Epidermal melanocyte (primary cell): ENCODE results near the gene BCL2L12.
A peak's percentile ranks its signal among the peaks of the same experiment; 100 is the strongest.

Experiments
- DNase-seq: peaks from one replicate; pipeline ENCODE4 v3.0.0; 2011; ENCODE audit warnings: low spot score; ENCODE audit not compliant: insufficient read length

The BCL2L12 gene

GRCh38 chr19:49684983-49685553 is 19.3 kb downstream of the BCL2L12 start:
- no peak for DNase-seq

DNA sequence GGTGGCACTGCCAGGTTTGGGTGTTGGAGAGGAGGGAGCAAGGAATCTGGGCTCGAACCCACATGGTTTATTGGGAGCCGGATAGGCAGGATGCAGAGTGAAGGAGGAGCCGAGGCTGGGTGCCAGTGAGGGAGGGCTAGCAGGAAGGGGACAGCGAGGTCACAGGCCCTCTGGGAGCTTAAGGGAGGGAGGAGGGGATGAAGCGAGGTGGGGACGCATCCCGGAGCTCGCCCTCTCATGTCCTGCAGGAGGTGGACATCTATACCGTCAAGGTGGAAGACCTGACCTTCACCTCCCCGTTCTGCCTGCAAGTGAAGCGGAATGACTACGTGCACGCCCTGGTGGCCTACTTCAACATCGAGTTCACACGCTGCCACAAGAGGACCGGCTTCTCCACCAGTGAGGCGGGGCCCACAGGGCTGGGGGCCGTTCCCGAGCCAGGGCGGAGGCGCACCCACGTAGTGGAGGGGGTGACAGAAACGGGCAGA is 20.2 kb downstream of the BCL2L12 start:
- no peak for DNase-seq

- DNase-seq, result no peak
Measured at GRCh38 chr19:49686503-49687088, 20.9 kb downstream of the BCL2L12 start.

- DNase-seq, result no peak
Measured at GRCh38 chr19:49687150-49687549, 21.4 kb downstream of the BCL2L12 start.

- DNase-seq, result no peak
Measured at GRCh38 chr19:49687566-49688316, 22.0 kb downstream of the BCL2L12 start.

DNA sequence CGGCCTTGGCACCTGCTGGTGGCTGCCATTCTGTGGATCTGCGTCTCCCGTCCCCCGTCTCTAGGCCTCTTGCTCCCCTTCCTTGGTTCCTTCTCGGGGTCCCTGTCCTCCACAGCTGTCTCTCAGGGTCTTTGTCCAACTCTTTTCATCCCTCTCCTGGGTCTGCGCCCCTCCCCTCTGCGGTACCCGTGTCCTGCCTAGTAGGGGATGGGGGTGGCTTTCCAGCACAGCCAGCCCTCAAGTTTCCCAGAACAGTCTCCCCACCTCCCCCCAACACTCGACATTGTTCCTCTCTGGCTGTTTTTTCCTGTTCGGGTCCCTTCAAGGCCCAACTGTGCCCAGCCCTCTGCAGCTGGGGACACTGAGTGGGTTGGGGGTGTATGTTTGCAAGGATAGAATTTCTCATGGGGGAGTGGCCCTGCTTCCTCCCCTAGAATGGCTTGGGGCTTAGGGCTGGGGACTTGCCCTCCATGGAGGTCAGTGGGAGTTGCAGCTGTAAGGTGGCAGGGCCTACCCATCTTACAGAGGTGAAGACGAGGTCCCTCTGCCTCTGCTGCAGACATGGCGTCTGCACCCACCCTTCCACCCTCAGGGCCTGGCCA is 22.9 kb downstream of the BCL2L12 start:
- DNase-seq, result no peak

DNA sequence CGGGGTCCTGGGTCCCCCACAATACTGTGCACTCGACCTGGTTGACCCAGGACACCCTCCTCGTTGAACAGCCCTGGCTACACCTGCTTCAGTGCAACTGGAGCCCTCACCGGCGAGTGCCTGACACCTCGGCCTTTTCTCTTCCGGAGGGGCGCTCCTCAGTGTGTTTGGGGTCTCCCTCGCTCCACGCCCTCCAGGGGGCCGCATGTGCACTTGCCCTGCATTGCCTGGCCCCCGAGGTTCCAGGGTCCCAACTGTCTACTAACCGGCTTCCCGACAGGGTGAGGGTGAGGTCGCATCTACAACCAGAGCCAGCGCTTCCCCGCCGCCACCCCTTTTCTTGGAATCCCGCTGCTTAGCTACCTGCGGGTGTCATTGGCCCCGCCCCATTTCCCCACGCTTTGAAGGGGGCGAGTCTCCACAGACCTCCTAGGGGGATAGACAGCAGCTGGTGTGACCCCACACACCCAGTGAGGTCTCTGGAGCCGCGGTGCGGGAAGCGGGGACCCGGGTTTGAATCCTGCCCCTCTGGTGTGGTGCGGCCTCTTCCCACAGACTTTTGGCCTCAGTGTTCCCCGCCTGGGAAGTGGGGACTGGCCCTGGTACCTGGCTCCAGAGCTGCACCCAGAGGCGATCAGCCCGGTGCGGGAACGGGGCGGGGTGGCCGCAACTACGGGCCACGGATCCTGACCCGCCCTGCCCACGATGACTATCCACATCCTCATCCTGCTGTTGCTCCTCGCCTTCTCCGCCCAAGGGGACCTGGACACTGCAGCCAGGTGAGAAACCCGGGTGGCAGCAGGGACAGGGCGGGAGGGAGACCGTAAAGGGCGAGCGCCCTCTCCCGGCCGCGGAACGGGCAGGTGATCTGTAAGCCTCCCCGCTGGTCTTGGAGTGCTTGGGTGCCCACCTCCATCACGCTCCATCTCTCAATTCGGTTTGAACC is 23.7 kb downstream of the BCL2L12 start, which contains the start of gene ADM5:
Gene ADM5 (plus strand): TSS at position 462 of the 946 bp plus-strand sequence. CDS start 244 bp downstream, at position 706.
- DNase-seq, result no peak

DNA sequence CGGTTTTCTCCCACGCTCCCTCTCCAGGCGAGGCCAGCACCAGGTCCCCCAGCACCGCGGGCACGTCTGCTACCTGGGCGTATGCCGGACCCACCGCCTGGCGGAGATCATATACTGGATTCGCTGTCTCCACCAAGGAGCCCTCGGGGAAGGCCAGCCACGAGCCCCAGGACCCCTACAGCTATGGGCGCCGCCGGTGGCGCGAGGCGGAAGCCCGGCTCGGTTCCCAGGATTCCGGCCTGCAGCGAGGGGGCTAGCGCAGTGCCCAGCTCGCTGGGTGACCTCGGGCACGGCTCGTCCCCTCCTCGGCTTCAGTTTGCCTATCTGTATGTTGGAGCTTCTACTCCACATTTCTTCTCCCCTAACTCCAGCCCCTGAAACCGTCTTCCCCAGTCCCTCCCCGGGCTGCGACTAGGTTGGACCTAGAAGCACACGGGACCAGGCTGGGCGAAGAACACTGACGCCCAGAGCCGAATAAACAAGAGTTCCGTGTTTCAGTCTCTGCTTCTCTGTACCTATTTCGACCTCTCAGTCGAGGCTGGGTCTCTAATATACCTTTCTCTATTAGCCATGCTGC is 24.4 kb downstream of the BCL2L12 start:
- DNase-seq, result no peak

DNA sequence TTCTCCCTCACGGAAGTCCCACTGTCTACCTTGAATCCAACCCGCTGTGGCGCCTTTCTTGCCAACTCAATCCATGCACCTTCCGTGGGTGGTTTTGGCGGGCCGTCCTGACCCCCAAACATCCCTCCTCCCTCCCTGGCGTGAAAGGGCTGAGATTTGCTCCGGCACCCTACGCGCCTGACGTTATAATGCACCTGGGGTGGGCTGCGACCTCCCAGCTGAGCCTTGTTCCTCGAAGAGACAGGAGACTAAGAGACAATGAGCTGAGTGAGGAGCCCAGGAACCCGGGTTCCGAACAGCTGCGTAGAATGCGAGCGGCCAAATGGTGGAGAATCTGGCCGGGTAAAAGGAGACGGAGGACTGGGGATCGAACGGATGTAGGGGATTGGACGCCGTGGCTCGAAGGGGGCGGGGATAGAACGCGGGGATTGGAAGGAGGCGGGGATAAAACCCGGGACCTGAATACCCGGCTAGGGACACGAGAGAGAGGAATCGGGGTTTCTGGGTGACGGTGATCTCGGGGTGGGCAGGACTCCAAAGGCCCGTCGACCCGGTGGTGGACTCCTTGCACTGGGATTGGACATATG is 25.0 kb downstream of the BCL2L12 start, which contains the start of gene CPT1C:
Gene CPT1C (plus strand): TSS at position 461 of the 587 bp plus-strand sequence. CDS start 1,137 bp downstream, outside the sequence.
- DNase-seq, result peak; percentile 100

GRCh38 chr19:49691243-49692146 is 25.8 kb downstream of the BCL2L12 start:
- DNase-seq, result peak; percentile 94

DNA sequence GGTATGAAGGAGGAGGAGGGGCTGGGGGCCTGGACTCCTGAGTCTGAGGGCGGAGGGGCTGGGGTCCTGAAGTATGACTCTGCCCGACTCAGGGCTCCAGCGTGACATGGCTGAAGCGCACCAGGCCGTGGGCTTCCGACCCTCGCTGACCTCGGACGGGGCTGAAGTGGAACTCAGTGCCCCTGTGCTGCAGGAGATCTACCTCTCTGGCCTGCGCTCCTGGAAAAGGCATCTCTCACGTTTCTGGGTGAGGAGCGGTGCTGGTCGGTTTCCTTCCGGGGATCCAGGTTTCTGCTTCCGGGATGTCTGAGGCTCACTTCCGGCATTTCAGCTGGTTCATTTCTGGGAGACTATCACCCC is 26.4 kb downstream of the BCL2L12 start:
- no peak for DNase-seq

GRCh38 chr19:49696115-49696514 is 30.4 kb downstream of the BCL2L12 start:
- no peak for DNase-seq

- DNase-seq, result no peak
Measured at GRCh38 chr19:49696865-49697264, 31.1 kb downstream of the BCL2L12 start.

- no peak for DNase-seq
Measured at GRCh38 chr19:49699364-49699763, 33.6 kb downstream of the BCL2L12 start.

- DNase-seq, result no peak
Measured at GRCh38 chr19:49700563-49700962, 34.8 kb downstream of the BCL2L12 start.

- no peak for DNase-seq
Measured at GRCh38 chr19:49701271-49701786, 35.6 kb downstream of the BCL2L12 start.

GRCh38 chr19:49704888-49705642 is 39.3 kb downstream of the BCL2L12 start:
- no peak for DNase-seq

DNA sequence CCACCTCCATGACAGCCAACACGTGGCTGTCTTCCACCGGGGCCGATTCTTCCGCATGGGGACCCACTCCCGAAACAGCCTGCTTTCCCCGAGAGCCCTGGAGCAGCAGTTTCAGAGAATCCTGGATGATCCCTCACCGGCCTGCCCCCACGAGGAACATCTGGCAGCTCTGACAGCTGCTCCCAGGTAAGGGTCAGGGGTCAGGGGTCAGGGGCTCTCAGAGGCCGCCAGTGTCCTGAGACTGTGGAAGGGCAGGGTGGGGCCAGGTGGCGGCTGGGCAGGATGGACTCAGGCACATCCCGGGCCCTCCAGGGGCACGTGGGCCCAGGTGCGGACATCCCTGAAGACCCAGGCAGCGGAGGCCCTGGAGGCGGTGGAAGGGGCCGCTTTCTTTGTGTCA is 40.2 kb downstream of the BCL2L12 start:
- DNase-seq, result no peak
